ENCODE results near the gene MRM1.
"Not testable (repeated sequence)": the region's sequence is repeated elsewhere in the genome, so short reads cannot be mapped to it uniquely, and the experiment has no call there.

The MRM1 gene

GRCh38 chr17:36600936-36601302 lies 464 bp upstream of the MRM1 start:
- peak; percentile 35 for ATAC-seq
- TF ChIP-seq GLIS3 (CRISPR knock-in tag; IDR thresholded peaks at IDR 0.05) = no peak
- TF ChIP-seq CSDC2 (CRISPR knock-in tag; IDR thresholded peaks at IDR 0.05) = no peak

DNA sequence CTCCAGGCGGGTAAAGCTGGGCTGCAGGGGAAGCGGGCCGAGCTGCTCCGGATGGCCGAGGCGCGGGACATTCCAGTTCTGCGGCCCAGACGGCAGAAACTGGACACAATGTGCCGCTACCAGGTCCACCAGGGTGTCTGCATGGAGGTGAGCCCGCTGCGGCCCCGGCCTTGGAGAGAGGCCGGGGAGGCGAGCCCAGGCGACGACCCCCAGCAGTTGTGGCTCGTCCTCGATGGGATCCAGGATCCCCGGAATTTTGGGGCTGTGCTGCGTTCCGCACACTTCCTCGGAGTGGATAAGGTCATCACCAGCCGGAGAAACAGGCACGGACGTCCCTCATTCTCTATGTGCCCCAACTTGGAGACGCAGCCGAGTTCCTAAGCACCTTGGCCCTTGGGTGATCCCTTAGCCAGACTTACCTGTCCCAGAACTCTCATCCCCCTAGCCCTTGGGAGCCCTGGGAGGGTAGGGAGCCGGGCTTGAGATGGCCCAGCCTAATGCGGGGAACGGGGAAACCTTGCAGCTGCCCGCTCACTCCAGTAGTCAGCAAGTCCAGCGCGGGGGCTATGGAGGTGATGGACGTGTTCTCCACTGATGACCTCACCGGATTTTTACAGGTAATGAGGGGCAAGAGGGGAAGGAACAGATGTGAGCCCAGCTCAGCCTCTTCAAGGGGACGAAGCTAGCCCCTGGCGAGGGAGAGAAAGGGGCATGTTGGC lies 806 bp downstream of the MRM1 start:
- peak; percentile 59 for ATAC-seq
- TF ChIP-seq ZFP3 (CRISPR knock-in tag; IDR thresholded peaks at IDR 0.05) = no peak
- TF ChIP-seq, protein P1, sequence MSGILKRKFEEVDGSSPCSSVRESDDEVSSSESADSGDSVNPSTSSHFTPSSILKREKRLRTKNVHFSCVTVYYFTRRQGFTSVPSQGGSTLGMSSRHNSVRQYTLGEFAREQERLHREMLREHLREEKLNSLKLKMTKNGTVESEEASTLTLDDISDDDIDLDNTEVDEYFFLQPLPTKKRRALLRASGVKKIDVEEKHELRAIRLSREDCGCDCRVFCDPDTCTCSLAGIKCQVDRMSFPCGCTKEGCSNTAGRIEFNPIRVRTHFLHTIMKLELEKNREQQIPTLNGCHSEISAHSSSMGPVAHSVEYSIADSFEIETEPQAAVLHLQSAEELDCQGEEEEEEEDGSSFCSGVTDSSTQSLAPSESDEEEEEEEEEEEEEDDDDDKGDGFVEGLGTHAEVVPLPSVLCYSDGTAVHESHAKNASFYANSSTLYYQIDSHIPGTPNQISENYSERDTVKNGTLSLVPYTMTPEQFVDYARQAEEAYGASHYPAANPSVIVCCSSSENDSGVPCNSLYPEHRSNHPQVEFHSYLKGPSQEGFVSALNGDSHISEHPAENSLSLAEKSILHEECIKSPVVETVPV (CRISPR knock-in tag; IDR thresholded peaks at IDR 0.05) = no peak
- no peak for TF ChIP-seq PATZ1 (CRISPR knock-in tag; IDR thresholded peaks at IDR 0.05; ENCODE audit: borderline replicate concordance)
- no peak for TF ChIP-seq TCF4 (CRISPR knock-in tag; IDR thresholded peaks at IDR 0.05; ENCODE audit: borderline replicate concordance)
- no peak for TF ChIP-seq ZNF565 (CRISPR knock-in tag; conservative IDR thresholded peaks at IDR 0.05; ENCODE audit: low read depth)
- TF ChIP-seq ZC3H10 (CRISPR knock-in tag; IDR thresholded peaks at IDR 0.05) = no peak
- no peak for TF ChIP-seq CSDC2 (CRISPR knock-in tag; IDR thresholded peaks at IDR 0.05)
- TF ChIP-seq OSR1 (CRISPR knock-in tag; IDR thresholded peaks at IDR 0.05) = no peak
- TF ChIP-seq BACH2 (CRISPR knock-in tag; IDR thresholded peaks at IDR 0.05; ENCODE audit: borderline replicate concordance) = no peak
- TF ChIP-seq TOX (CRISPR knock-in tag; IDR thresholded peaks at IDR 0.05; ENCODE audit: borderline replicate concordance) = no peak

DNA sequence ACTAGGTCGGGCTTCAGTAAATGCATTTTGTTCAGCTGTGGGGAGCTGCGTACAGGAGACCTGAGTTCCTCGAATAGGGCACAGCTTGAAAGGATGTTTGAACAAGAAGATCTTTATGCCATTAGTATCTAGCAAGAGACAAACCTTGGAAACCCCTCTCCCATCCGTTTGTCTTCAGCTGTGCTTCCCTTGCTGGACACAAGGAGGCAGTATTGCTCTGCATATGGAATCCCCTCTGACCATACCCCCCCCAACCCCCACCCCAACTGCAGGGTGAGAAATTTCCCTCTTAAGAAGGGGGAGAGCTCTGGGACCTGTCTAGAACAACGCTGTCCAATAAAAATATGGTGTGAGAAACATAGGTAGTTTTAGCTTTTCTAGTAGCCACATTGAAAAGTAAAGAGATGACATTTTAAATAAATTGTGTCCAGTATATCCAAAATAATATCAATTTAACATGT lies 1.6 kb downstream of the MRM1 start:
- TF ChIP-seq ZNF565 (CRISPR knock-in tag; conservative IDR thresholded peaks at IDR 0.05; ENCODE audit: low read depth) (no peak), PATZ1 (CRISPR knock-in tag; IDR thresholded peaks at IDR 0.05; ENCODE audit: borderline replicate concordance) (peak; percentile 30; the same call in 1 of the 2 replicates)
- TF ChIP-seq, protein P2, sequence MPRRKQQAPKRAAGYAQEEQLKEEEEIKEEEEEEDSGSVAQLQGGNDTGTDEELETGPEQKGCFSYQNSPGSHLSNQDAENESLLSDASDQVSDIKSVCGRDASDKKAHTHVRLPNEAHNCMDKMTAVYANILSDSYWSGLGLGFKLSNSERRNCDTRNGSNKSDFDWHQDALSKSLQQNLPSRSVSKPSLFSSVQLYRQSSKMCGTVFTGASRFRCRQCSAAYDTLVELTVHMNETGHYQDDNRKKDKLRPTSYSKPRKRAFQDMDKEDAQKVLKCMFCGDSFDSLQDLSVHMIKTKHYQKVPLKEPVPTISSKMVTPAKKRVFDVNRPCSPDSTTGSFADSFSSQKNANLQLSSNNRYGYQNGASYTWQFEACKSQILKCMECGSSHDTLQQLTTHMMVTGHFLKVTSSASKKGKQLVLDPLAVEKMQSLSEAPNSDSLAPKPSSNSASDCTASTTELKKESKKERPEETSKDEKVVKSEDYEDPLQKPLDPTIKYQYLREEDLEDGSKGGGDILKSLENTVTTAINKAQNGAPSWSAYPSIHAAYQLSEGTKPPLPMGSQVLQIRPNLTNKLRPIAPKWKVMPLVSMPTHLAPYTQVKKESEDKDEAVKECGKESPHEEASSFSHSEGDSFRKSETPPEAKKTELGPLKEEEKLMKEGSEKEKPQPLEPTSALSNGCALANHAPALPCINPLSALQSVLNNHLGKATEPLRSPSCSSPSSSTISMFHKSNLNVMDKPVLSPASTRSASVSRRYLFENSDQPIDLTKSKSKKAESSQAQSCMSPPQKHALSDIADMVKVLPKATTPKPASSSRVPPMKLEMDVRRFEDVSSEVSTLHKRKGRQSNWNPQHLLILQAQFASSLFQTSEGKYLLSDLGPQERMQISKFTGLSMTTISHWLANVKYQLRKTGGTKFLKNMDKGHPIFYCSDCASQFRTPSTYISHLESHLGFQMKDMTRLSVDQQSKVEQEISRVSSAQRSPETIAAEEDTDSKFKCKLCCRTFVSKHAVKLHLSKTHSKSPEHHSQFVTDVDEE (CRISPR knock-in tag; IDR thresholded peaks at IDR 0.05) = no peak
- peak; percentile 23 for ATAC-seq

- not testable (repeated sequence) for ATAC-seq
These were observed 3.6 kb downstream of the MRM1 start for GRCh38 chr17:36605028-36605427.

DNA sequence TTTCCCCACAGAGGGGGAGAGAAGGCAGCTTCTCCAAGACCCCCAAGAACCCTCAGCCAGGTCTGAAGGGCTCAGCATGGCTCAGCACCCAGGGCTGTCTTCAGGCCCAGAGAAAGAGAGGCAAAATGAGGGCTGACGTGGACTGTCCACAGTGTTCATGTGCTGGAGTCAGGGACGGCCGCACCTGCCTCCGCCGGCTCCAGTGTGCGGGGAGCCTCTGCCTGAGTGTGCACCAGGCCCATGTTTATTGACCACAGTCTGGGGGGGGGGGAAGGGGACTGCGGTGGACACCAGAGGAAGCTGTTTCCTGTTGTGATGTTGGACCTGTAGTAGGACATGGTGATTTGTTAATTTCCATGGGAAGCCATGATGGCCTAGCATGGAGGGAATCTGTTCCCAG lies 6.9 kb downstream of the MRM1 start:
- no peak for ATAC-seq
- TF ChIP-seq, protein P2 (CRISPR knock-in tag; IDR thresholded peaks at IDR 0.05) = no peak
- TF ChIP-seq ARNTL (CRISPR knock-in tag; IDR thresholded peaks at IDR 0.05; ENCODE audit: borderline replicate concordance, low read depth) = no peak
- no peak for TF ChIP-seq OSR1 (CRISPR knock-in tag; IDR thresholded peaks at IDR 0.05)
- TF ChIP-seq, protein P3, sequence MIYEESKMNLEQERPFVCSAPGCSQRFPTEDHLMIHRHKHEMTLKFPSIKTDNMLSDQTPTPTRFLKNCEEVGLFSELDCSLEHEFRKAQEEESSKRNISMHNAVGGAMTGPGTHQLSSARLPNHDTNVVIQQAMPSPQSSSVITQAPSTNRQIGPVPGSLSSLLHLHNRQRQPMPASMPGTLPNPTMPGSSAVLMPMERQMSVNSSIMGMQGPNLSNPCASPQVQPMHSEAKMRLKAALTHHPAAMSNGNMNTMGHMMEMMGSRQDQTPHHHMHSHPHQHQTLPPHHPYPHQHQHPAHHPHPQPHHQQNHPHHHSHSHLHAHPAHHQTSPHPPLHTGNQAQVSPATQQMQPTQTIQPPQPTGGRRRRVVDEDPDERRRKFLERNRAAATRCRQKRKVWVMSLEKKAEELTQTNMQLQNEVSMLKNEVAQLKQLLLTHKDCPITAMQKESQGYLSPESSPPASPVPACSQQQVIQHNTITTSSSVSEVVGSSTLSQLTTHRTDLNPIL (CRISPR knock-in tag; IDR thresholded peaks at IDR 0.05; ENCODE audit: low read depth) = no peak
